ENCODE data around the gene KCTD16. TPM values are rescaled to one million over a fixed set of nuclear protein-coding genes. Genes with fewer than 3 reads are reported as not detected.
A peak's percentile ranks its signal among the peaks of the same experiment; 100 is the strongest.

KCTD16 gene
- total and polyA plus RNA-seq, 2 donors from 2014 or later, result 0.24 to 2.5 TPM

- Histone ChIP-seq H3K27me3 (ENCODE audit: control insufficient read depth, insufficient read depth, low read length) (no peaks in the 10 kb centered on the region), H3K4me3 (ENCODE audit: low read length in 3 of 3) (no peak overlapping the region), H3K27ac (ENCODE audit: low read depth in 2 of 2, low read length in 2 of 2) (no peak overlapping the region), H3K9ac (ENCODE audit: low read length in 3 of 3) (no peak overlapping the region), H3K4me1 (ENCODE audit: control insufficient read depth in 2 of 3, insufficient read depth in 2 of 3, low read depth in 1 of 3, low read length in 3 of 3) (no peaks in the 10 kb centered on the region), H3K9me3 (ENCODE audit: control insufficient read depth in 2 of 3, insufficient read depth in 1 of 3, low read length in 3 of 3) (no peaks in the 10 kb centered on the region), H3K36me3 (ENCODE audit: control insufficient read depth in 2 of 3, insufficient read depth in 3 of 3, low read length in 3 of 3) (no peaks in the 10 kb centered on the region)
- intact Hi-C loops (cut with DNase I), result no loop called here
- TF ChIP-seq CTCF (IDR thresholded peaks at IDR 0.05; ENCODE audit: borderline replicate concordance, extremely low read depth, insufficient read depth), result no peak
- DNase-seq (no peak), FAIRE-seq (no peak)
Measured at GRCh38 chr5:144403817-144404420, 233.2 kb downstream of the KCTD16 start.

- Histone ChIP-seq H3K27me3 (ENCODE audit: control insufficient read depth, insufficient read depth, low read length) (no peaks in the 10 kb centered on the region), H3K9ac (ENCODE audit: low read length in 3 of 3) (no peak overlapping the region), H3K4me3 (ENCODE audit: low read length in 3 of 3) (no peak overlapping the region), H3K4me1 (ENCODE audit: control insufficient read depth in 2 of 3, insufficient read depth in 2 of 3, low read depth in 1 of 3, low read length in 3 of 3) (no peaks in the 10 kb centered on the region), H3K9me3 (ENCODE audit: control insufficient read depth in 2 of 3, insufficient read depth in 1 of 3, low read length in 3 of 3) (no peaks in the 10 kb centered on the region), H3K27ac (ENCODE audit: low read depth in 2 of 2, low read length in 2 of 2) (no peak overlapping the region), H3K36me3 (ENCODE audit: control insufficient read depth in 2 of 3, insufficient read depth in 3 of 3, low read length in 3 of 3) (no peaks in the 10 kb centered on the region)
- intact Hi-C loops (cut with DNase I), result no loop called here
- TF ChIP-seq CTCF (IDR thresholded peaks at IDR 0.05; ENCODE audit: borderline replicate concordance, extremely low read depth, insufficient read depth), result no peak
- FAIRE-seq, result no peak
- no peak for DNase-seq
Measured at GRCh38 chr5:144404672-144405071, 234.0 kb downstream of the KCTD16 start.

GRCh38 chr5:144405991-144406390 lies 235.3 kb downstream of the KCTD16 start:
- Histone ChIP-seq H3K9ac (ENCODE audit: low read length in 3 of 3) (no peak overlapping the region), H3K36me3 (ENCODE audit: control insufficient read depth in 2 of 3, insufficient read depth in 3 of 3, low read length in 3 of 3) (no peaks in the 10 kb centered on the region), H3K27me3 (ENCODE audit: control insufficient read depth, insufficient read depth, low read length) (no peaks in the 10 kb centered on the region), H3K4me3 (ENCODE audit: low read length in 3 of 3) (no peak overlapping the region), H3K9me3 (ENCODE audit: control insufficient read depth in 2 of 3, insufficient read depth in 1 of 3, low read length in 3 of 3) (no peaks in the 10 kb centered on the region), H3K27ac (ENCODE audit: low read depth in 2 of 2, low read length in 2 of 2) (no peak overlapping the region), H3K4me1 (ENCODE audit: control insufficient read depth in 2 of 3, insufficient read depth in 2 of 3, low read depth in 1 of 3, low read length in 3 of 3) (no peaks in the 10 kb centered on the region)
- DNase-seq, result peak in 3 of 5 donors; percentile 11 to 57 (median 46)
- intact Hi-C loops (cut with DNase I), result no loop called here
- FAIRE-seq, result no peak
- TF ChIP-seq CTCF (IDR thresholded peaks at IDR 0.05; ENCODE audit: borderline replicate concordance, extremely low read depth, insufficient read depth), result no peak

GRCh38 chr5:144406442-144406841 lies 235.8 kb downstream of the KCTD16 start:
- DNase-seq (no peak), FAIRE-seq (no peak)
- H3K36me3 ChIP-seq (ENCODE audit: control insufficient read depth in 2 of 3, insufficient read depth in 3 of 3, low read length in 3 of 3), result no peaks in the 10 kb centered on the region
- intact Hi-C loops (cut with DNase I), result no loop called here
- no peak for TF ChIP-seq CTCF (IDR thresholded peaks at IDR 0.05; ENCODE audit: borderline replicate concordance, extremely low read depth, insufficient read depth)
- H3K4me1 ChIP-seq (ENCODE audit: control insufficient read depth in 2 of 3, insufficient read depth in 2 of 3, low read depth in 1 of 3, low read length in 3 of 3), result no peaks in the 10 kb centered on the region
- no peak overlapping the region for H3K4me3 ChIP-seq (ENCODE audit: low read length in 3 of 3)
- no peaks in the 10 kb centered on the region for H3K9me3 ChIP-seq (ENCODE audit: control insufficient read depth in 2 of 3, insufficient read depth in 1 of 3, low read length in 3 of 3)
- no peak overlapping the region for H3K27ac ChIP-seq (ENCODE audit: low read depth in 2 of 2, low read length in 2 of 2)
- H3K27me3 ChIP-seq (ENCODE audit: control insufficient read depth, insufficient read depth, low read length), result no peaks in the 10 kb centered on the region
- no peak overlapping the region for H3K9ac ChIP-seq (ENCODE audit: low read length in 3 of 3)
